Stimulated activated CD4-positive, alpha-beta T cell treated with anti-CD3 and anti-CD28 coated beads, Interleukin-15, amount 100 ng/mL, for 24 hours (primary cell): ENCODE data around the gene CAMK2A.

Experiments
- DNase-seq: peaks from one replicate; pipeline ENCODE4 v3.0.0-alpha.2; 2020

The CAMK2A gene

GRCh38 chr5:150206098-150206778 is 83.3 kb downstream of the CAMK2A start:
- no peak for DNase-seq

- DNase-seq: no peak
Observed at GRCh38 chr5:150204590-150204960, 85.0 kb downstream of the CAMK2A start.

- no peak for DNase-seq
Observed at GRCh38 chr5:150203832-150204589, 85.6 kb downstream of the CAMK2A start.

- DNase-seq: no peak
Observed at GRCh38 chr5:150202501-150202900, 87.1 kb downstream of the CAMK2A start.

- no peak for DNase-seq
Observed at GRCh38 chr5:150197476-150197875, 92.1 kb downstream of the CAMK2A start.

- no peak for DNase-seq
Observed at GRCh38 chr5:150196986-150197385, 92.6 kb downstream of the CAMK2A start.

GRCh38 chr5:150196514-150196913 is 93.1 kb downstream of the CAMK2A start:
- no peak for DNase-seq

- no peak for DNase-seq
Observed at GRCh38 chr5:150195736-150196485, 93.7 kb downstream of the CAMK2A start.

- no peak for DNase-seq
Observed at GRCh38 chr5:150192462-150192861, 97.1 kb downstream of the CAMK2A start.

GRCh38 chr5:150190987-150191386 is 98.6 kb downstream of the CAMK2A start:
- DNase-seq: no peak

- no peak for DNase-seq
Observed at GRCh38 chr5:150190503-150190979, 99.0 kb downstream of the CAMK2A start.

GRCh38 chr5:150189728-150190502 is 99.7 kb downstream of the CAMK2A start, which contains the start of gene SLC6A7:
SLC6A7 (plus strand) TSS chr5:150190062; CDS start chr5:150190328, 266 bp downstream.
- DNase-seq: no peak

- DNase-seq: no peak
Observed at GRCh38 chr5:150189326-150189725, 100.2 kb downstream of the CAMK2A start.

GRCh38 chr5:150188146-150188842 is 101.3 kb downstream of the CAMK2A start:
- DNase-seq: no peak

- DNase-seq: no peak
Observed at GRCh38 chr5:150186897-150187296, 102.7 kb downstream of the CAMK2A start.

- no peak for DNase-seq
Observed at GRCh38 chr5:150186137-150186536, 103.4 kb downstream of the CAMK2A start.

GRCh38 chr5:150184990-150185912 is 104.3 kb downstream of the CAMK2A start:
- DNase-seq: no peak

- DNase-seq: no peak
Observed at GRCh38 chr5:150184006-150184405, 105.6 kb downstream of the CAMK2A start.

- no peak for DNase-seq
Observed at GRCh38 chr5:150183436-150183835, 106.1 kb downstream of the CAMK2A start.

- DNase-seq: no peak
Observed at GRCh38 chr5:150182774-150183173, 106.8 kb downstream of the CAMK2A start.
